Activated CD4-positive, alpha-beta memory T cell treated with anti-CD3 and anti-CD28 coated beads for 36 hours (primary cell): Measurements from ENCODE around the gene SPNS2. TPM values are rescaled to one million over a fixed set of nuclear protein-coding genes. Genes with fewer than 3 reads are reported as not detected.
A peak's percentile ranks its signal among the peaks of the same experiment; 100 is the strongest.

Experiments used
- CTCF ChIA-PET: fragments of 350-600 bp; sonication (Branson Sonifier 250); formaldehyde crosslinking; loops from one replicate; lab custom pipeline; 2021; ENCODE audit warnings: antibody characterized with exemption, inconsistent platforms; lab: Charles Lee
- POLR2A ChIA-PET: fragments of 350-600 bp; sonication (Branson Sonifier 250); formaldehyde crosslinking; loops from one replicate; lab custom pipeline; 2021; ENCODE audit warnings: antibody characterized with exemption; lab: Charles Lee
- DNase-seq: peaks from one replicate; pipeline ENCODE4 v3.0.0-alpha.2; 2020
- H3K27ac Mint-ChIP-seq: one replicate; pipeline ENCODE4 v1.8.0; 2021; ENCODE audit warnings: mixed read lengths
- H3K27me3 Mint-ChIP-seq: one replicate; pipeline ENCODE4 v1.8.0; 2021; ENCODE audit warnings: mixed read lengths
- H3K36me3 Mint-ChIP-seq: one replicate; pipeline ENCODE4 v1.8.0; 2021; ENCODE audit warnings: mixed read lengths
- H3K4me1 Mint-ChIP-seq: one replicate; pipeline ENCODE4 v1.8.0; 2021; ENCODE audit warnings: low read depth, mixed read lengths
- H3K4me3 Mint-ChIP-seq: one replicate; pipeline ENCODE4 v1.8.0; 2021; ENCODE audit warnings: mild to moderate bottlenecking, mixed read lengths
- H3K9me3 Mint-ChIP-seq: one replicate; pipeline ENCODE4 v1.8.0; 2021; ENCODE audit warnings: mixed read lengths
- intact Hi-C: fragments of 100-400 bp; cut with micrococcal nuclease; formaldehyde crosslinking; loops from one replicate; pipeline ENCODE4 v1.15.1; 2023
- total RNA-seq, 2 experiments: library from RNA; stranded (reverse); gene quantifications; one replicate each; pipeline ENCODE4 v1.2.3, GENCODE V29; 2021

SPNS2 gene
- total RNA-seq, 2 experiments from 2014 or later, result 0.15 to 0.24 TPM

DNA sequence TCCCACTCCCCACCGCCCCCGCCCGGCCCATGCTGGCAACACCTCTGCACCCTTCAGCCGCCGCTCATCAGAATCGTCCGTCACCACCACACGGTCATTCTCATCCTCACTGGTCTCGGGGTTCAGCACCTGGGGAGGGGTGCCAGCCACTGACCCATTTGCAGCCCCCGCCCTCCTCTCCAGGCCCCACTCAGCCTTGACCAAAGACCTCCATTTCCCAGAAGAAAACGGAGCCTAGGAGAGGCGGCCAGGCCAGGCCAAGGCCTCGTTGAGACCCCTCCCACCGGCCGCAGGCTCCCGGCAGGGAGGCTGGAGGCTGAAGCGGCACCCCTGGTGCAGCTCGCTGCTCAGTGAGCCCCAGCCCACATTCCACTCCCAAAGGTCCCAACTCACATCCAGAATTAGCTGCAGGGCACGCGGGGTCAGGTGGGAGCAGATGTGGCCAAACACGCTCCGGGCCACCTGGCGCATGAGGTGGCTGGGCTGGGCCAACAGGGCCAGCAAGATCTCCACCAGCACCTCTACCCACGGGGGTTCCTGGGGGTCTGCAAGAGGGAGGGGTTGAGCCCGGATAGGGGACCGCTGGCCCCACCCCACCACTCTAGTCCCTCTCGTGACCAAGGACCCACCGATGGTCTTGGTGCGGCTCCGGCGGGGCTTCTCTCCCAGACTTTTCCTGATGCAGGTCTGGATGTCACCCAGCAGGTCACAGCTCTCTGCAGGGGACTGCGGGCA, 46.7 kb downstream of the SPNS2 start:
- intact Hi-C loops, result no loop called here
- H3K36me3 Mint-ChIP-seq, result peaks cover 24% of the 10 kb centered on the region

DNA sequence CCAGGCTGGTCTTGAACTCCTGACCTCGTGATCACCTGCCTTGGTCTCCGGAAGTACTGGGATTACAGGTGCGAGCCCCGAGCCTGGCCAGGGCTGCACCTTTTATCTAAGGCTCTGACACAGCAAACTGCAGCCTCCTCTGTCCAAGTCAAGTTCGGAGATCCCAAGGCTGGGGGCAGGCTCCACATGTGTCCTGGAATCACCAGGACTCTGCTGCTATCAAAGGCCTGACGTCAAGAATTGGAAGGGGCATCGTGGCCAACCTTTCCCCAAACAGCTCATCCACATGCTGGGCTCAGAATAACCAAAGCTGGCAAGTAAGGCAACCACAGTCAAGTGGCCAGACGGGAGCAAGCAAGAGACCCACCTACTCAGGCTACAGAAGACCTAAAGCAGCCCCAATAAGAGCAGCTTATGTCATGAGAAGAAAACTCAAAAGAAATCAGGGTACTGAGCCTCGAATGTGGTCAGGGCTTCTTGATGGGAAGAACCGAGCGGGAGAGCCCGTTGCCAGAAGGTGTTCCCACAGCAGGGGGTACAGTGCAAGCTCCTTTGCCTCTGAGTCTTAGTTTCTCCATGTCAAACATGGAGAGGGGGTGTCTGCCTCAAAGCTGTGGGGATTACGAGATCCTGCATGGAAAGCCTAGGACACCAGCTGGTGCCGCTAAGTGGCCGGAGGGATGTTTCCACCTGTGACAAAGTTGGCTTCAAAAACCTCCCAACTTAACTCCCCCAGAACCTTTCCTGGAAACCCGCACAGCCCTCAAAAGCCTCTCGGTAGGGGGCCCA, 48.6 kb downstream of the SPNS2 start:
- no peak for DNase-seq
- Mint-ChIP-seq H3K4me3 (no peak overlapping the region), H3K4me1 (peaks cover 3% of the 10 kb centered on the region), H3K36me3 (peaks cover 39% of the 10 kb centered on the region), H3K9me3 (no peaks in the 10 kb centered on the region), H3K27me3 (no peaks in the 10 kb centered on the region), H3K27ac (no peak overlapping the region)
- intact Hi-C loops, result no loop called here
- ChIA-PET POLR2A (no interaction called here), CTCF (interaction anchor here (2.6 kb wide), 1 partner anchor 20 kb away, joined by 9 read pairs; no protein-coding TSS in a partner anchor)

More for the DNA sequence above, 46.7 kb downstream of the SPNS2 start:
- H3K9me3 Mint-ChIP-seq, result no peaks in the 10 kb centered on the region
- H3K27ac Mint-ChIP-seq, result no peak overlapping the region
- POLR2A ChIA-PET, result interaction anchor here (0.9 kb wide), 1 partner anchor 10 kb away, joined by 3 read pairs; no protein-coding TSS in a partner anchor
- CTCF ChIA-PET, result interaction anchor here (2.6 kb wide), 1 partner anchor 22 kb away, joined by 9 read pairs; no protein-coding TSS in a partner anchor
- H3K4me3 Mint-ChIP-seq, result no peak overlapping the region
- no peaks in the 10 kb centered on the region for H3K27me3 Mint-ChIP-seq
- DNase-seq, result no peak
- no peaks in the 10 kb centered on the region for H3K4me1 Mint-ChIP-seq

DNA sequence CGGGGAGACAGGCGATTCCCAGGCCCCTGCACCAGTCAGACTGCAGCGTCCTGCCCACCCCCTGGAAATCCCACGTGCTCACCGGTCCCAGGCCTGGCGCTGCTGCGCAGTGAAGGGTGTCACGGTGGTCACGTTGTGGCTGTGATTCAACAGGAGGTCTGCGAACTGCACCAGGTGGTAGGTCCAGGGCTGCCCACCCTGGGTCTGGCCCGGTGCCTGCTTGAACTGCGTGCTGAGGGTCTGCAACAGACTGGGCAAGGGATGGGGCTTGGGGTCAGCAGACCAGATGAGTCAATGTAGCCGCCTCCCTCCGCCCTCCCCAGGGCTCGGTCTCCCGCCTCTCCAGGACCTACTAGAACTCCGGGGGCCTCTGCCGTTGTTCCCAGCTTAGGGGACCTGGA, 49.4 kb downstream of the SPNS2 start:
- CTCF ChIA-PET, result interaction anchor here (2.2 to 2.6 kb wide), 2 partner anchors 19 kb away, joined by 7 to 9 read pairs; no protein-coding TSS in a partner anchor
- Mint-ChIP-seq H3K9me3 (no peaks in the 10 kb centered on the region), H3K27me3 (no peaks in the 10 kb centered on the region), H3K4me3 (no peak overlapping the region), H3K36me3 (peaks cover 38% of the 10 kb centered on the region), H3K27ac (no peak overlapping the region), H3K4me1 (peaks cover 6% of the 10 kb centered on the region)
- POLR2A ChIA-PET, result no interaction called here
- DNase-seq, result no peak
- intact Hi-C loops, result no loop called here

DNA sequence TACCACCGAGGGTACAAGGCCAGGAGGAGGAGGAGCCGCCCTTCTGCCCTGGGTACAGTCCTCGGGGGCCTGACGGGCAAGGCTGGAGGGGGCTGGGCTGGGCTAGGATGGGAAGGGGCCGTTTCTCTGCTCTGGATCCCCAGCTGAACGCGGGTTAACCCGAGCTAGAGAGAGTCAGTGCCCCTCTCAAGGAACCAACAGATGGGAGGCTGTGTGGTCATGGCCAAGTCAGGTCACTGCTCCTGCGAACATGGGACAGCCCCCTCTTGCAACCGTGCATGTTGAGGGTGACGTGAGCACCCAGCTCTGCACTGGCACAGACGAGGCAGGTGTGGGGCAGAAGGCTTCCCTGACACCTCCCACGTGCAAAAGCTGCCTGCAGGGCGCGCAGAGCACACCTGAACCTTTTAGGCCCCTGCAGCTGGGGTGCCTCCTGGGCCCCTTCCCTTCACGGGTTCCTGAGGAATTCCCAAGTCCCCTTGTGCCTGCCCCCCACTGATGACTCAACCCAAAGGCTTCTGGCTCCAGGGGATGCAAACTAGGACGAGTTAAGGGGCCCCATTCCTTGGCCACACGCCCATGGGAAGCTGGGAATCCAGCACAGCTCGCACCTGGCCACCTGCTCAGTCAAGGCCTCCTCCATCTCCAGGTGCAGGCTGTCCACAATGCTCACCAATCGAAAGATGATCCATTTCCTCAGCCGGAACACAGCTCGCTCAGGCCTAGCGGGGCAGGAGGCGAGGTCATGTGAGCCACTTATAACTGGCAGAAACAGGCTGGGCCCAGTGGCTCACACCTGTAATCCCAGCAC, 50.2 kb downstream of the SPNS2 start:
- Mint-ChIP-seq H3K36me3 (peaks cover 39% of the 10 kb centered on the region), H3K27me3 (no peaks in the 10 kb centered on the region)
- CTCF ChIA-PET, result interaction anchor here (0.6 to 2.2 kb wide), 3 partner anchors 18 to 128 kb away, joined by 3 to 7 read pairs (median 3); no protein-coding TSS in a partner anchor

DNA sequence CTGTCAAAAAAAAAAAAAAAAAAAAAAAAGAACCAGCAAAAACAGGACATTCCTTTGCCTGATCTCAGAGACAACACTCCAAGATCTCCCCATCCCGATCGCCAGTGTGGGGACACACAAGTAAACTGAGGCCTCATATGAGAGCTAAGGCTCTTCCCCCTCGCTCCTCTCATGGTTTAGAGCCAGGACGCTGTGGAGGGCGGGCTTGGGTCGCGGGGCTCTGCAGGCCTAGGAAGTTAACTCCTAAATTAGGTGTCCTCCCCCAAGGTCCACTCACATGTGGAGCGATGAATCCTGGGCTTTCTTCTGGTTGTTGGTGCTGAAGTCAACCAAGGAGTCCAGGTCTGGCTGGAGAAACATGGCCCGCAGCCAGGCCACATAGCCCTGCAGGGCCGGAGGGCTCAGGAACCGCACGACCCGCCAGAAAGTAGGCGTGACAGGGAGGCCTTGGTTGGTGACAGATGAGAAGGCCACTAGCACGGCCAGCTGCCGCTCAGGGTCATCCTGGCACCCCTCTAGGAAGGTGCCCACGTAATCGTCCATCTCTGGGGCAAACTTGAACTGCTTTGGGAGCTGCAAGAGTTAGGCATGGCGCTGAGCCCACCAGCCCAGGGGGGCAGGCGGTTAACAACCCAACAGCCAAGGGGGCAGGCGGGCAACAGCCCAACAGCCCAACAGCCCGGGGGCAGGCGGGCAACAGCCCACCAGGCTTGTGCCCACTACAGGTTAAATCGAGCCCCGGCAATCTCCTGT, 51.3 kb downstream of the SPNS2 start:
- Mint-ChIP-seq H3K27me3 (no peaks in the 10 kb centered on the region), H3K9me3 (no peaks in the 10 kb centered on the region), H3K4me1 (peaks cover 18% of the 10 kb centered on the region), H3K36me3 (peaks cover 42% of the 10 kb centered on the region), H3K27ac (no peak overlapping the region), H3K4me3 (no peak overlapping the region)
- intact Hi-C loops, result no loop called here
- ChIA-PET CTCF (interaction anchor here (0.9 to 2.2 kb wide), 2 partner anchors 17 to 129 kb away, joined by 3 to 7 read pairs; no protein-coding TSS in a partner anchor), POLR2A (interaction anchor here (0.8 to 1.4 kb wide), 2 partner anchors 12 to 51 kb away, joined by 3 read pairs; partner anchors contain the start of gene SPNS2)
- DNase-seq, result no peak

More for the DNA sequence above, 50.2 kb downstream of the SPNS2 start:
- Mint-ChIP-seq H3K4me3 (no peak overlapping the region), H3K27ac (no peak overlapping the region), H3K4me1 (peaks cover 10% of the 10 kb centered on the region), H3K9me3 (no peaks in the 10 kb centered on the region)
- POLR2A ChIA-PET, result interaction anchor here (1.4 kb wide), 1 partner anchor 11 kb away, joined by 3 read pairs; no protein-coding TSS in a partner anchor
- no peak for DNase-seq
- intact Hi-C loops, result no loop called here

DNA sequence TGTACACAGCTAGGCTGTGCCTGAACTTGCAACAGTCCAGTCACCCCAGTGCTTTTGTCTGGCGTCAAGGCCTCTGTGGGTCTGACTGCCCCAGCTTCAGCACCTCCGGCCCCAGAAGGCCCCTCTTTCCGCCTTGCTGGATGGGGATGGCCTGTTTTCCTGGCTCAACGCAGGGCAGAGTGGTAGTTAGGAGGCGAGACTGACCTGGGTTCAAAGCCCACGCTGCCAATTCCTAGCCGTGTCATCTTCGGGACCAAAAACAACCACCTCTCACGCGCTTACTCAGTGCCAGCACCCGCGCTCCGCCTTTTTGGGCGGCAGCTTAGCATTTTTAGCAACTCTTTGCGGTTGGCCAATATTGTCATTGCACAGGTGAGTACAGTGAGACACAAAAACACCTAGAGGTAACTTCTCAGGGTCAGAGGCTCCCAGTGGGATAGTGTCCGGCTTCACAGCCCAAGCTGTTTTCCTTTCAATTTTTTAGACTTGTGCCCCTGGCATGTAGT, 51.9 kb downstream of the SPNS2 start:
- ChIA-PET CTCF (interaction anchor here (2.2 to 7.2 kb wide), 2 partner anchors 16 kb away, joined by 7 to 54 read pairs; no protein-coding TSS in a partner anchor), POLR2A (interaction anchor here (0.8 kb wide), 1 partner anchor 52 kb away, joined by 3 read pairs; the partner anchor contains the start of gene SPNS2)
- DNase-seq, result no peak
- Mint-ChIP-seq H3K4me1 (peaks cover 19% of the 10 kb centered on the region), H3K36me3 (peaks cover 45% of the 10 kb centered on the region), H3K27me3 (no peaks in the 10 kb centered on the region), H3K27ac (no peak overlapping the region), H3K4me3 (no peak overlapping the region), H3K9me3 (no peaks in the 10 kb centered on the region)
- intact Hi-C loops, result no loop called here

DNA sequence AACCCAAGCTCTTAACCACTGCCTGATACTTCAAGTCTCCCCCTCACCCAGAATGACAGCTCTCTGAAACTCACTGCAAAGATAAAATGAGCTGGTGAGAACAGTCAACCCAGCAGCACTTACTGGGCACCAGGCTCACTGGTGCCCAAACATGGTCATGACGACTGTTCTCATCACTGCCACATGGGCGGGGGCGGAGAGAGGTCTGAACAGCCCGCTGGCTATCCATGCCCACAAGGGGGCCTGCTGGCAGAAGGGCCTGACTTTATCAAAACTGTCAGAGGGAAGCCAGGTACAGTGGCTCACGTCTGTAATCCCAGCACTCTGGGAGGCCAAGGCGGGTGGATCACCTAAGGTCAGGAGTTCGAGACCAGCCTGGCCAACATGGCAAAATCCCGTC, 52.5 kb downstream of the SPNS2 start:
- Mint-ChIP-seq H3K9me3 (no peaks in the 10 kb centered on the region), H3K4me3 (no peak overlapping the region), H3K4me1 (peaks cover 25% of the 10 kb centered on the region), H3K36me3 (peaks cover 45% of the 10 kb centered on the region), H3K27ac (no peak overlapping the region), H3K27me3 (no peaks in the 10 kb centered on the region)
- POLR2A ChIA-PET, result no interaction called here
- CTCF ChIA-PET, result interaction anchor here (7.2 kb wide), 1 partner anchor 15 kb away, joined by 54 read pairs; no protein-coding TSS in a partner anchor
- DNase-seq, result peak; percentile 36
- intact Hi-C loops, result no loop called here

DNA sequence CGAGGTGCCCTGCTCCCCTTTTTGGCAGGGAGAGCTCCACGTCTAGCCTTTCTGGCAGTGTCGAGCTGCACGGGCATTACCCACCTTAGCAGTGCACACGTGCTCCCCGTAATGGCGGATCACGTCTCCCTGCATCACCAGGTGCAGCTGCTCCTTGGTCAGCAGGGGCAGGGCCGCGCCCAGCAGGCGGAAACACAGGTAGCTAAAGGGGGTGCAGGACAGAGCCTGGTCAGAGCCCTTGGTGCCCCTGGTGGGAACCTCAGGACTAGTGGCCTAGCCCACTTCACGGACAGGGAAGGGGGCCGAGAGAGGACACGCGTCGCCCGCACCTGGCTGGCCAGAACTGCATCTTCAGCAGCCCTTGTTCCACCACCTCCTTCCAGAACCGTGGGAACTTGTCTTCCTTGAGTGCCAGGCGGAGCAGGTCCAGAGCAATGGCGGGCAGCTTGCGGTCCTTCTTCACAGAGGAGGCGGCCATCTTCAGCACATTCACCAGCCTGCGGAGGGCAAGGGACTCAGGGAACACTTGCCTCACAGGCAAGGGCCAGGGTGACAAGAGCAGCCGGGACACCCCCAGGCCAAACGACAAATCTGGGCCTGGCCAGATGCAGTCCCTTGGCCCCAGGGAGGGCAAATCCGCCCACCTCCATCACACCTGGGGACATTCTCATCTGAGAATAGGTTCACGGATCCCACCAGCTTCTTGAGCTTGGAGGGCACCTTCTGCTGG, 53.3 kb downstream of the SPNS2 start:
- Mint-ChIP-seq H3K4me3 (no peak overlapping the region), H3K27me3 (no peaks in the 10 kb centered on the region), H3K4me1 (peaks cover 26% of the 10 kb centered on the region), H3K9me3 (no peaks in the 10 kb centered on the region), H3K36me3 (peaks cover 39% of the 10 kb centered on the region), H3K27ac (no peak overlapping the region)
- ChIA-PET POLR2A (no interaction called here), CTCF (interaction anchor here (7.2 kb wide), 1 partner anchor 14 kb away, joined by 54 read pairs; no protein-coding TSS in a partner anchor)
- intact Hi-C loops, result no loop called here
- no peak for DNase-seq

DNA sequence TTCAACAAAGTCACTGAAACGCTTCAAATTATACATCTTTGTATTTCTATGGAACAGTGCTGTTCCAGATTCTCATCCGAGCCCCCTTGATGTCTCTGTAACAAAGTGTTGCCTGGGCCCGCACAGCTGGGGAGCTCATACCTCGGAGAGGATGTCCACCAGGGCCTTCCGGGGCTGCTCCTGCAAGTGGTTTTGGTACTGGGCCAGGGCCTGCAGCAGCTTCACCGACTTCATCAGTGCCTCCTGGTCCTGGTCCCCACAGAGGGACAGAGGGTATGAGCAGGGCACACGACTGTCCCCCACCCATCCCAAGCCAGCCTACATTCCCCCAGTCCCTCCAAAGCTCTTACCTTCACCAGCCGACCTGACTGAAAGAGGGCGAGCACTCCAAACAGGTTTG, 55.0 kb downstream of the SPNS2 start:
- Mint-ChIP-seq H3K36me3 (peaks cover 35% of the 10 kb centered on the region), H3K27ac (no peak overlapping the region)

DNA sequence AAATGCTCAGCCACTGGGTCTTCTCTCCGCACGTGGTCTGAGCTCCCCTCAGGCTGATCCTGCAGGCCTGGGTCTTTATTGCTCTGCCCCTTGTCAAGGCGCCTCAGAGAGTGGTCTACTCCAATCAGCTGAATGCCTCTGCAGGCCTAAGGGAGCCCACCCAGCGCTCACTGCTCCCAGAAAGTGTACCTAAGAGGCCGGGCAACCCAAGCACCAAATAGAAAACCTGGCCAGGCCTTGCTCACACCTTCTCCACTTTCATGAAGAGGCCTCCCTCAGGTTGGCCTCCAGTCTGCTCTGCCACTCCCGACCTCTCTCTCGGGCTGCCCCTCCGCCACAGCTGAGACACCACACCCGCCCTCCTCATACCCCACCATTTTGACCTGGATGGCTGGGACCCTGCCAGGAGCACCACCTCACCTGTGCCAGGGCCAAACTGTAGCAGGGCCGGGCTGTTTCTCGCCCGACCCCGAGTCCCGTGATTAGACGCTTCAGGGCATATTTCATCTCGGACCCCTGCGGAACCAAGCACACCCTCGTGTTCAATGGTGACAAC, 55.8 kb downstream of the SPNS2 start:
- peak; percentile 19 for DNase-seq
- Mint-ChIP-seq H3K36me3 (peaks cover 33% of the 10 kb centered on the region), H3K4me3 (peak overlapping the region; percentile 95)

More for the DNA sequence above, 55.0 kb downstream of the SPNS2 start:
- CTCF ChIA-PET, result interaction anchor here (1.0 to 7.2 kb wide), 2 partner anchors 13 to 133 kb away, joined by 4 to 54 read pairs; no protein-coding TSS in a partner anchor
- no peak for DNase-seq
- Mint-ChIP-seq H3K4me1 (peaks cover 26% of the 10 kb centered on the region), H3K27me3 (no peaks in the 10 kb centered on the region), H3K4me3 (peak overlapping the region; percentile 95), H3K9me3 (no peaks in the 10 kb centered on the region)
- POLR2A ChIA-PET, result interaction anchor here (1.0 to 1.8 kb wide), 2 partner anchors 178 to 188 kb away, joined by 3 to 4 read pairs; partner anchors contain the start of gene UBE2G1
- intact Hi-C loops, result no loop called here

More for the DNA sequence above, 55.8 kb downstream of the SPNS2 start:
- intact Hi-C loops, result no loop called here
- Mint-ChIP-seq H3K27ac (peak overlapping the region; percentile 93), H3K27me3 (no peaks in the 10 kb centered on the region), H3K9me3 (no peaks in the 10 kb centered on the region), H3K4me1 (peaks cover 26% of the 10 kb centered on the region)
- CTCF ChIA-PET, result interaction anchor here (1.3 to 7.2 kb wide), 2 partner anchors 12 to 55 kb away, joined by 3 to 54 read pairs; no protein-coding TSS in a partner anchor
- POLR2A ChIA-PET, result interaction anchor here (1.3 to 1.8 kb wide), 3 partner anchors 9 to 189 kb away, joined by 4 to 7 read pairs (median 4); partner anchors contain the start of gene UBE2G1
